Transverse colon (tissue), 4 donors: ENCODE results near the gene DCP2. TPM values are rescaled to one million over a fixed set of nuclear protein-coding genes. Genes with fewer than 3 reads are reported as not detected.

Experiments
- DNase-seq: peaks from one replicate; pipeline ENCODE4 v3.0.0-alpha.2; 2019
- H3K27ac ChIP-seq, 4 donors: fragments of 200-600 bp; sonication (generic); 2 replicates each; pipeline ENCODE4 v1.5.1; 2016 to 2018; ENCODE audit warnings: inconsistent platforms in 4 of 4
- H3K27me3 ChIP-seq: fragments of 200-600 bp; sonication (generic); 2 replicates; pipeline ENCODE4 v1.5.1; 2017; ENCODE audit warnings: inconsistent platforms
- H3K36me3 ChIP-seq, 4 donors: fragments of 200-600 bp; sonication (generic); 2 replicates each; pipeline ENCODE4 v1.5.1; 2017 to 2019; ENCODE audit warnings: inconsistent platforms in 4 of 4
- H3K4me1 ChIP-seq, 4 donors: fragments of 200-600 bp; sonication (generic); 2 replicates each; pipeline ENCODE4 v1.5.1; 2017 to 2020; ENCODE audit warnings: inconsistent platforms in 4 of 4
- H3K4me3 ChIP-seq, 4 donors: fragments of 200-600 bp; sonication (generic); 1 replicate in 1 of 4; 2 replicates in 3 of 4; pipeline versions ENCODE4 v1.5.1 to v1.6.1; 2017 to 2019; ENCODE audit warnings: inconsistent platforms in 4 of 4
- H3K9me3 ChIP-seq, 2 donors: fragments of 200-600 bp; sonication (generic); 2 replicates each; pipeline ENCODE4 v1.5.1; 2017 to 2019; ENCODE audit warnings: inconsistent platforms in 2 of 2
- CTCF ChIP-seq, 5 experiments: fragments of 200-600 bp in 3 of 5; fragments of 450-650 bp in 2 of 5; sonication (generic) in 3 of 5; IDR thresholded peaks; 1 replicate in 2 of 5; 2 replicates in 3 of 5; pipeline ENCODE4 v1.5.1; 2016 to 2017; ENCODE audit warnings: antibody characterized with exemption in 5 of 5, inconsistent platforms in 3 of 5, mild to moderate bottlenecking in 2 of 5, moderate library complexity in 1 of 5
- EP300 ChIP-seq: sonication (generic); formaldehyde crosslinking; IDR thresholded peaks from one replicate; pipeline ENCODE4 v1.6.1; 2017; ENCODE audit warnings: antibody characterized with exemption, low read depth
- POLR2A ChIP-seq: fragments of 450-650 bp; IDR thresholded peaks from one replicate; pipeline ENCODE4 v1.6.1; 2016; ENCODE audit warnings: antibody characterized with exemption, mild to moderate bottlenecking, moderate library complexity
- POLR2AphosphoS5 ChIP-seq, 3 donors: sonication (generic); formaldehyde crosslinking; IDR thresholded peaks; one replicate each; pipeline ENCODE4 v1.6.1; 2016; ENCODE audit warnings: antibody characterized with exemption in 3 of 3
- WGBS, 2 donors: methylation state at CpG; one replicate each; pipeline ENCODE4 v1.1.5; 2018; ENCODE audit warnings: low coverage in 1 of 2; 5-methylcytosine and 5-hydroxymethylcytosine counted together
- in situ Hi-C, 4 donors: fragments of 200-750 bp; cut with MboI; loops; one replicate each; pipeline versions ENCODE4 v1.15.0 to v1.15.1; 2017; ENCODE audit warnings: low sequenced_read_pairs in 3 of 4, low pct_ligation_motif_present in 1 of 4, low pct_unique_long_range_greater_than_20kb in 1 of 4
- intact Hi-C: fragments of 100-400 bp; cut with DNase I; formaldehyde crosslinking; loops from one replicate; pipeline ENCODE4 v1.15.1; 2023; ENCODE audit warnings: low total_unique reads
- total RNA-seq, 4 donors: library from RNA; depleted of rRNA; stranded (reverse); fragments of >200 nt; gene quantifications; one replicate each; pipeline ENCODE4 v1.1.0, GENCODE V29; 2016

Gene DCP2
- total RNA-seq, 4 donors from 2014 or later, result 11.6 to 27.8 (median 20.7) TPM

- Histone ChIP-seq H3K4me3 (no peak overlapping the region), H3K36me3 (peaks cover 0 to 7% (median 0%) of the 10 kb centered on the region in 4 donors), H3K27ac (no peak overlapping the region), H3K27me3 (no peaks in the 10 kb centered on the region), H3K4me1 (no peaks in the 10 kb centered on the region), H3K9me3 (no peaks in the 10 kb centered on the region)
- in situ Hi-C loops (no loop called here), intact Hi-C loops (no loop called here)
- WGBS, 2 donors, result 83 to 88% methylated on average over 3 to 8 of the region's 8 CpGs
- TF ChIP-seq EP300, result no peak
- no peak for TF ChIP-seq POLR2AphosphoS5 (IDR thresholded peaks at IDR 0.05)
- no peak for TF ChIP-seq POLR2A
- no peak for TF ChIP-seq CTCF (IDR thresholded peaks at IDR 0.05)
- DNase-seq, result no peak
These were observed 50.4 kb downstream of the DCP2 start for GRCh38 chr5:113027015-113027414.

DNA sequence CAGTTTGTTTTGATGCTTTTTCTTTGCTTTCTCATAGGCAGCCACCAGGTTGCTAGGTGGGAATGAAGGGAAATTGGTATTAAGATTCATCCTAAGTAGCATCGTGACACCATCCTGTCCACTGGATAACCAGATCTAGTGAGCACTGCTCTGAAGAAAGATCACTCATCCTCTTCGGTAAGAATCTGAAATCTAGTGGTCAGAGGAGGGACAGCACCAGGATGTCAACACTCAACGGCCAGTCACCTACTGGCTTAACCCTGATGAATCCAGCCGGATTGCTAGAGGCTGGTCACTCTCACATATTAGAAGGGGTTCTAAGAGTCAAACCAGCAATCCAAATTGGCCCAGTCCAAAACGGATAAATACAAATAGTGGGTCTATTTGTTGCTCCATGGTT, 50.8 kb downstream of the DCP2 start:
- no peak overlapping the region for H3K27ac ChIP-seq
- intact Hi-C loops, result no loop called here
- no peak for DNase-seq
- peaks cover 0 to 7% (median 0%) of the 10 kb centered on the region in 4 donors for H3K36me3 ChIP-seq
- H3K4me1 ChIP-seq, result no peaks in the 10 kb centered on the region
- WGBS, 2 donors, result 95 to 100% methylated on average over 1 to 5 of the region's 5 CpGs
- in situ Hi-C loops, result no loop called here
- TF ChIP-seq CTCF (IDR thresholded peaks at IDR 0.05) (no peak), POLR2AphosphoS5 (IDR thresholded peaks at IDR 0.05) (no peak), POLR2A (no peak), EP300 (no peak)
- H3K4me3 ChIP-seq, result no peak overlapping the region
- H3K9me3 ChIP-seq, result no peaks in the 10 kb centered on the region
- no peaks in the 10 kb centered on the region for H3K27me3 ChIP-seq

DNA sequence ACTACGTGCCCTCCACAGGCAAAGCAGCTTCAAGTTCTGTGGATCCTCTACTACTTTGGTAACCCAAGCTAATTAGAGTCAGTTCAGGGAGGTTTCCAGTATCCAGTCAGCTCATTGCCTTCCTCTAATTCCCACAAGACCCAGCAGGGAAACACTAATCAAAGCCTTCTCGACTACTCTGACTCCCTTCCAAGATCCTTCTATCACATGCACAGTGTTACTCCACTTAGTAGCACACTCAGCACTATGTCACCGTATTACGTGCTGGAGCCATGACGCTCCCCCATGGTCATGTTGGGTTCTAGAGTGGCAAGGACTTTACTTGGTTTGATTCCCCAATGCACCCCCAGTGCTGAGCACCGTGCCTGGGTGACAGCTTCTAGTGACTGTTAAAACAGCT, 53.0 kb downstream of the DCP2 start:
- H3K4me1 ChIP-seq, result no peaks in the 10 kb centered on the region
- intact Hi-C loops (no loop called here), in situ Hi-C loops (no loop called here)
- TF ChIP-seq CTCF (IDR thresholded peaks at IDR 0.05) (no peak), EP300 (no peak), POLR2A (no peak), POLR2AphosphoS5 (IDR thresholded peaks at IDR 0.05) (no peak)
- H3K9me3 ChIP-seq, result no peaks in the 10 kb centered on the region
- no peak for DNase-seq
- H3K4me3 ChIP-seq, result no peak overlapping the region
- H3K27me3 ChIP-seq, result no peaks in the 10 kb centered on the region
- 77 to 100% methylated on average over 2 to 6 of the region's 6 CpGs for WGBS, 2 donors
- no peak overlapping the region for H3K27ac ChIP-seq
- H3K36me3 ChIP-seq, result peaks cover 0 to 7% (median 0%) of the 10 kb centered on the region in 4 donors

GRCh38 chr5:113031104-113031503, 54.5 kb downstream of the DCP2 start:
- no peaks in the 10 kb centered on the region for H3K4me1 ChIP-seq
- TF ChIP-seq POLR2AphosphoS5 (IDR thresholded peaks at IDR 0.05) (no peak), CTCF (IDR thresholded peaks at IDR 0.05) (no peak), EP300 (no peak), POLR2A (no peak)
- H3K27ac ChIP-seq, result no peak overlapping the region
- no peak overlapping the region for H3K4me3 ChIP-seq
- no peaks in the 10 kb centered on the region for H3K27me3 ChIP-seq
- DNase-seq, result no peak
- no peaks in the 10 kb centered on the region for H3K9me3 ChIP-seq
- in situ Hi-C loops (no loop called here), intact Hi-C loops (no loop called here)
- peaks cover 0 to 7% (median 0%) of the 10 kb centered on the region in 4 donors for H3K36me3 ChIP-seq
- 89 to 100% methylated on average over 1 to 8 of the region's 8 CpGs for WGBS, 2 donors
